ENCODE results near the gene BACH2. TPM values are rescaled to one million over a fixed set of nuclear protein-coding genes. Genes with fewer than 3 reads are reported as not detected.

BACH2 gene
- total and polyA plus RNA-seq, 2 experiments from 2014 or later: under 0.01 TPM; not detected in 1

DNA sequence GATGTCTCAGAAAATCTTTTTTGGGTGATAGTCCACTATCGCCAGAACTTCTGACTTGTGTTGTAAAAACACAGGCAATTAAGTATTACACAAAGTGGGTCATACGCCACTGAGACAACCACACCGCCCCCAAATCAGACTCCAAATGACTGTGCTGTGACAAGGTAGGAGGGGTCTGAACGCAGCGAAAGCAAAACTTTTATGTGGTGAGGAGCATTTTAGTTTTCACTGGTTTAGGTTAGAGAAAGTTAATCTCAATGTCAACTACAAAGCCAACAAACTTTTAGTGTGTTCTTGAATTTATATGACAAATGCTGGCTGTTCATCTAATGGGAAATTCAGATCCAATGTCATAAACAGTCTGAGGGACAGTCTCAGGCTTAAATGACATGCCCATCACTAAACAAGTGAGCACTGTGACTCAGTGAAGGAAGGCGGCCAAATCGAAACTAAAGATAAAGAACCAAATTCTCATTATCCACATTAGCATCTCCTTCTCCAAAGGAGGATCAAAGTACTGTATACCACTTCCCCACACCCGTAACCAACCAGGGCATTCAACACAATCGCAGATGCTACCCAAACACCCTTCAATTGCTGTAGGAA, 215.7 kb downstream of the BACH2 start:
- Histone ChIP-seq H4K20me1 (ENCODE audit: insufficient read depth) (no peaks in the 10 kb centered on the region), H3K27ac (no peak overlapping the region), H3K36me3 (ENCODE audit: low read depth) (no peaks in the 10 kb centered on the region), H3K9me3 (ENCODE audit: low read depth) (no peaks in the 10 kb centered on the region), H3K9ac (no peak overlapping the region), H3K9me2 (ENCODE audit: insufficient read depth) (no peaks in the 10 kb centered on the region), H3F3A (ENCODE audit: insufficient read depth) (no peaks in the 10 kb centered on the region), H3K79me2 (ENCODE audit: insufficient read depth) (no peaks in the 10 kb centered on the region), H3K4me3 (no peak overlapping the region), H3K4me2 (ENCODE audit: unreplicated experiment) (no peak overlapping the region), H2AFZ (no peak overlapping the region), H3K27me3 (replicated peaks; ENCODE audit: insufficient read depth) (no peaks in the 10 kb centered on the region), H3K4me1 (ENCODE audit: insufficient read depth) (no peaks in the 10 kb centered on the region)
- in situ Hi-C loops (cut with MboI): no loop called here
- TF ChIP-seq EZH2 (IDR thresholded peaks at IDR 0.05; ENCODE audit: insufficient read depth, poor library complexity, severe bottlenecking) (no peak), EZH2phosphoT487 (IDR thresholded peaks at IDR 0.05; ENCODE audit: insufficient read depth, low read depth) (no peak)
- WGBS, 2 experiments (ENCODE audit: low coverage in 1 of 2, low lambda C conversion rate in 2 of 2, missing lambda C conversion rate in 2 of 2): 95 to 97% methylated on average over 9 of the region's 9 CpGs
- DNase-seq: no peak

- H3K4me1 ChIP-seq (ENCODE audit: insufficient read depth): no peaks in the 10 kb centered on the region
- in situ Hi-C loops (cut with MboI): no loop called here
- no peaks in the 10 kb centered on the region for H3F3A ChIP-seq (ENCODE audit: insufficient read depth)
- H3K27ac ChIP-seq: no peak overlapping the region
- no peaks in the 10 kb centered on the region for H3K79me2 ChIP-seq (ENCODE audit: insufficient read depth)
- 90 to 91% methylated on average over 11 of the region's 11 CpGs for WGBS, 2 experiments (ENCODE audit: low coverage in 1 of 2, low lambda C conversion rate in 2 of 2, missing lambda C conversion rate in 2 of 2)
- DNase-seq: no peak
- no peak overlapping the region for H3K4me3 ChIP-seq
- H2AFZ ChIP-seq: no peak overlapping the region
- H3K9me2 ChIP-seq (ENCODE audit: insufficient read depth): no peaks in the 10 kb centered on the region
- no peaks in the 10 kb centered on the region for H3K36me3 ChIP-seq (ENCODE audit: low read depth)
- H4K20me1 ChIP-seq (ENCODE audit: insufficient read depth): no peaks in the 10 kb centered on the region
- no peaks in the 10 kb centered on the region for H3K27me3 ChIP-seq (replicated peaks; ENCODE audit: insufficient read depth)
- TF ChIP-seq EZH2 (IDR thresholded peaks at IDR 0.05; ENCODE audit: insufficient read depth, poor library complexity, severe bottlenecking) (no peak), EZH2phosphoT487 (IDR thresholded peaks at IDR 0.05; ENCODE audit: insufficient read depth, low read depth) (no peak)
- no peaks in the 10 kb centered on the region for H3K9me3 ChIP-seq (ENCODE audit: low read depth)
- H3K4me2 ChIP-seq (ENCODE audit: unreplicated experiment): no peak overlapping the region
- no peak overlapping the region for H3K9ac ChIP-seq
Observed at GRCh38 chr6:90079560-90080490, 216.8 kb downstream of the BACH2 start.

- H3K9ac ChIP-seq: no peak overlapping the region
- no peaks in the 10 kb centered on the region for H3K9me3 ChIP-seq (ENCODE audit: low read depth)
- no peaks in the 10 kb centered on the region for H3F3A ChIP-seq (ENCODE audit: insufficient read depth)
- no peaks in the 10 kb centered on the region for H3K36me3 ChIP-seq (ENCODE audit: low read depth)
- H3K27me3 ChIP-seq (replicated peaks; ENCODE audit: insufficient read depth): no peaks in the 10 kb centered on the region
- peak; percentile 16 for DNase-seq
- H3K4me1 ChIP-seq (ENCODE audit: insufficient read depth): no peaks in the 10 kb centered on the region
- H3K79me2 ChIP-seq (ENCODE audit: insufficient read depth): no peaks in the 10 kb centered on the region
- 78 to 87% methylated on average over 10 of the region's 10 CpGs for WGBS, 2 experiments (ENCODE audit: low coverage in 1 of 2, low lambda C conversion rate in 2 of 2, missing lambda C conversion rate in 2 of 2)
- H3K4me2 ChIP-seq (ENCODE audit: unreplicated experiment): no peak overlapping the region
- H3K27ac ChIP-seq: no peak overlapping the region
- no peak overlapping the region for H2AFZ ChIP-seq
- H4K20me1 ChIP-seq (ENCODE audit: insufficient read depth): no peaks in the 10 kb centered on the region
- no peaks in the 10 kb centered on the region for H3K9me2 ChIP-seq (ENCODE audit: insufficient read depth)
- in situ Hi-C loops (cut with MboI): no loop called here
- no peak for TF ChIP-seq EZH2phosphoT487 (IDR thresholded peaks at IDR 0.05; ENCODE audit: insufficient read depth, low read depth)
- no peak for TF ChIP-seq EZH2 (IDR thresholded peaks at IDR 0.05; ENCODE audit: insufficient read depth, poor library complexity, severe bottlenecking)
- H3K4me3 ChIP-seq: no peak overlapping the region
Observed at GRCh38 chr6:90078513-90079289, 217.9 kb downstream of the BACH2 start.

Data from GM23248 (cell line).